Measurements from ENCODE around the gene STXBP3. TPM values are rescaled to one million over a fixed set of nuclear protein-coding genes. Genes with fewer than 3 reads are reported as not detected.

Gene STXBP3
- total and polyA plus RNA-seq, 2 donors = 36.7 to 118 TPM

DNA sequence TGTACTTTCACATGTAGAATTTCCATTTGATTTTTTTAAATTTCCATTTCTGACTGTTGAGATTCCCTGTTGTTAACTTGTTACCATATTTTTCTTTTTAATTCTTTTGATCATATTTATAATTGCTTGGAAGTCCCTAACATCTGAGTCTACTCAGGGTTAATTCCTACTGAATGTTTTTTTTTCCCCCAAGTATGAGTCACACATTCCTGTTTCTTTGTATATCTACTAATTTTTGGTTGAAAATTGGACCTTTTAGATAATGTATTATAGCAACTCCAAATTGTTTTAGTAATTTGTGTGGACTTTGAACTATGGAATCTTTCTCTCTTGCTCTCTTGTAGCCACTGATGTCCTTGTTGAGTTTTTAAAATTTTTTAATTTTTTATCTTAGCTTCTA is 54.6 kb downstream of the STXBP3 start:
- Histone ChIP-seq H3K36me3 (ENCODE audit: insufficient read depth) (peaks cover 3% of the 10 kb centered on the region), H3K4me3 (ENCODE audit: low read depth, low read length) (no peak overlapping the region), H3K27ac (ENCODE audit: low read depth) (no peak overlapping the region), H3K4me1 (ENCODE audit: insufficient read depth) (no peaks in the 10 kb centered on the region)
- DNase-seq (ENCODE audit: extremely low spot score) = no peak

DNA sequence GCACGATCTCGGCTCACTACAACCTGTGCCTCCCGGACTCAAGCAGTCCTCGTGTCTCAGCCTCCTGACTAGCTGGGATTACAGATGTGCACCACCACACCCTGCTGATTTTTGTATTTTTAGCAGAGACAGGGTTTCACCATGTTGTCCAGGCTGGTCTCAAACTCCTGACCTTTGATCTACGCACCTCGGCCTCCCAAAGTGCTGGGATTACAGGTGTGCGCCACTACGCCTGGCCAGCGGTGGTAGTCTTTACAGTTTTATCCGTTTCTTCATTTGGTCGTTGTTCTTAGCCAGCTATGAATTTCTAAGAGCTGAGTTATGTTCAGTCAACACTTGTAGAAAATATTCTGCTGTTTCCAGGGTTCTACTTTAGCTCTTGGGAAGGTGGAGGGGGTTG is 57.1 kb downstream of the STXBP3 start:
- 92% methylated on average over 11 of the region's 11 CpGs for WGBS
- Histone ChIP-seq H3K4me3 (ENCODE audit: low read depth, low read length) (no peak overlapping the region), H3K4me1 (ENCODE audit: insufficient read depth) (peaks cover 1% of the 10 kb centered on the region), H3K36me3 (ENCODE audit: insufficient read depth) (peaks cover 5% of the 10 kb centered on the region), H3K27ac (ENCODE audit: low read depth) (no peak overlapping the region)
- DNase-seq (ENCODE audit: extremely low spot score) = no peak

DNA sequence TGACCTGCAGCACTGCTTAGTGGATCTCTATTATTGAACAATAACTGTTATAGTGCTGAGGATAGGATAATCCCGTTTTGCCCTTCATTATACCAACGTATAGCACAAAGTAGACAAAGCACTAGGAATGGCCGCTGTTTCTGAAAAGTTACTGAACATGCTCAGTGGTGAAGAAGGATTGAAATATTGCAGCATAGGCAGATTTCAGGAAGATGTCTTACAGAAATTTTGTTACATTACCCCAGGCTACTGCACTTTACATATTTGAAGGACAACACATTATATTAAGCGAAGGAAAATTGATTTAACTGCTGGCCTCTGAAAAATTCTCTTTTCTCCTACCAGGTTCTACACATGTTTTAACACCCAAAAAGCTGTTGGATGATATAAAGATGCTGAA is 62.0 kb downstream of the STXBP3 start:
- DNase-seq (ENCODE audit: extremely low spot score) = no peak
- H3K27ac ChIP-seq (ENCODE audit: low read depth) = no peak overlapping the region
- 93% methylated on average over 4 of the region's 4 CpGs for WGBS
- H3K4me1 ChIP-seq (ENCODE audit: insufficient read depth) = peaks cover 1% of the 10 kb centered on the region
- H3K4me3 ChIP-seq (ENCODE audit: low read depth, low read length) = no peak overlapping the region
- H3K36me3 ChIP-seq (ENCODE audit: insufficient read depth) = peaks cover 3% of the 10 kb centered on the region

DNA sequence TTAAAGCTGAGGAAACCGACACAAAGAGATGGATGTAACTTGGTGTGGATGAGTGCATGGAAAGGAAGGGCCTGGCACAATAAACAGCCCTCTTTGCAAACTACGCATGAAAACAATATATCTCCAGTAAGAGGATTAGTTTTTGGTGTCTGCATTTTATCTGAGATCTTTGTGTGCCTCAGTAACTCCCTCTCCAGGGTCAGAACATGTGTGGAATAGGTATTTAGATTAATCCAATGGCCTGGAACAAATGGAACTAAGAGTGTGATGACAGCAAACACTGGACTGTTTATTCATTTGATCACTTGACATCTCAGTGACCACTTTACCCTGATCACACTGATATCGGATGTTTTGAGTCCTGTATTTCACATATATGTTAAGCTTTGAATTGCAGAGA is 65.1 kb downstream of the STXBP3 start:
- Histone ChIP-seq H3K4me3 (ENCODE audit: low read depth, low read length) (no peak overlapping the region), H3K27ac (ENCODE audit: low read depth) (no peak overlapping the region), H3K36me3 (ENCODE audit: insufficient read depth) (peaks cover 3% of the 10 kb centered on the region), H3K4me1 (ENCODE audit: insufficient read depth) (peaks cover 2% of the 10 kb centered on the region)
- WGBS = 76% methylated on average over 3 of the region's 3 CpGs
- DNase-seq (ENCODE audit: extremely low spot score) = no peak

DNA sequence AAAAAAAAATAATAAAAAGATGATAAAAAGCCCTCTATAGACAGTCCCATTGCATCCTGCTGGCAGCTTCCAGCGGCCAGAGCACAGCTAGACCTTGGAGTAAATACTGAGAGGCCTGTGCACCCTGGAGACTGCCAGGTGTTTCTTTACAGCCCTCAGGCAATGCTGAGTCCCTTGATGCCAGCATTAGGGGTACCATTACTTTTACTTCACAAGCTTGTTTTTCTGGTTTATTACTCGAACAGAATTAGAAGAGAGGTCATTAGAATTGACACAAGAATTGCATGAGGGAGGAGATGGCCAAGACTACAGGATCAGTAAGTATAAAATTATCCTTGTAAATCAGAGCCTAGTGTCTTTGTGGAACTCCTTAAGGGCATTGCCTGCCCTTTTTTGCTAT is 66.9 kb downstream of the STXBP3 start:
- WGBS = 80% methylated on average over 2 of the region's 2 CpGs
- DNase-seq (ENCODE audit: extremely low spot score) = no peak
- H3K36me3 ChIP-seq (ENCODE audit: insufficient read depth) = no peaks in the 10 kb centered on the region
- H3K4me3 ChIP-seq (ENCODE audit: low read depth, low read length) = no peak overlapping the region
- H3K4me1 ChIP-seq (ENCODE audit: insufficient read depth) = peaks cover 1% of the 10 kb centered on the region
- H3K27ac ChIP-seq (ENCODE audit: low read depth) = no peak overlapping the region

DNA sequence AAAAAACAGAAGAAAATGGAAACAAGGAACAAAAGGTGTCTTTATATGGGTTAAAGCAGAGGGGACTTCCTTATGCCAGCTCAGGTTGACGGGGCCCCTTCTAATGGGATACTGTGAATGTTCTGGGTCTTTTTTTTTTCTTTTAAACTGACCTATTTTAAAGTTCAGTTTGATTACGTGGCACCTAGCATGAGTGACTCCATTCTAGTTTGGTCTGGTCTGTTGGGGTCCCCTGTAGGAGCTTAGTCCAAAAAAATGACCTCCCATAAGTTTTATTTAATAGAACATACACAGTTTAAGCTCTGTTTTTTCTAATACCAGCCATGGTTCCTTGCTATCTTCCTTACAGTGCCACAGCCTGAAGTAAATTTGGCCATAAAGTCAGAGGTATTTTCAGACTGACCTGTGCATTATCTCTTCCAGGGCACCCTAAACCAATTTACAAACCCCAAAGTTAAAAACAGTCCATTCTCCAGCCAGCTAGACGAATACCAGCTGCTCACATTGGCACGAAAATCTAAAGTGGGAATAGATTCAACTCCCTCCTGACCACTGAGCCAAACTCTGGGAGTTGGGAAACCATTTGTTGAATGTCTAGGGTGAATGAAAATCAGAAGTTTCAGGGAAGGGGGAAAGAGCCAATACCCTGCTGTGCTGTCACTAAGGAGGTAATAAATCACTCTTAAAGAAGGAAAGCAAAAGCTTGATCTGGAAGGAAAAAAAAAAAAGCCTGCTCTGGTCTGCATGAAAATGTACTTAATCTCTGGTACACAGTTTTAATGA is 68.1 kb downstream of the STXBP3 start:
- peak; percentile 43 for DNase-seq (ENCODE audit: extremely low spot score)
- WGBS = 46% methylated on average over 4 of the region's 4 CpGs
- H3K36me3 ChIP-seq (ENCODE audit: insufficient read depth) = no peaks in the 10 kb centered on the region
- peak overlapping the region; percentile 77 for H3K27ac ChIP-seq (ENCODE audit: low read depth)
- peaks cover 1% of the 10 kb centered on the region for H3K4me1 ChIP-seq (ENCODE audit: insufficient read depth)
- H3K4me3 ChIP-seq (ENCODE audit: low read depth, low read length) = no peak overlapping the region

GRCh38 chr1:108815566-108815965 is 69.1 kb downstream of the STXBP3 start:
- H3K36me3 ChIP-seq (ENCODE audit: insufficient read depth) = no peaks in the 10 kb centered on the region
- H3K4me3 ChIP-seq (ENCODE audit: low read depth, low read length) = no peak overlapping the region
- H3K27ac ChIP-seq (ENCODE audit: low read depth) = peak overlapping the region; percentile 50
- peaks cover 1% of the 10 kb centered on the region for H3K4me1 ChIP-seq (ENCODE audit: insufficient read depth)
- DNase-seq (ENCODE audit: extremely low spot score) = no peak

DNA sequence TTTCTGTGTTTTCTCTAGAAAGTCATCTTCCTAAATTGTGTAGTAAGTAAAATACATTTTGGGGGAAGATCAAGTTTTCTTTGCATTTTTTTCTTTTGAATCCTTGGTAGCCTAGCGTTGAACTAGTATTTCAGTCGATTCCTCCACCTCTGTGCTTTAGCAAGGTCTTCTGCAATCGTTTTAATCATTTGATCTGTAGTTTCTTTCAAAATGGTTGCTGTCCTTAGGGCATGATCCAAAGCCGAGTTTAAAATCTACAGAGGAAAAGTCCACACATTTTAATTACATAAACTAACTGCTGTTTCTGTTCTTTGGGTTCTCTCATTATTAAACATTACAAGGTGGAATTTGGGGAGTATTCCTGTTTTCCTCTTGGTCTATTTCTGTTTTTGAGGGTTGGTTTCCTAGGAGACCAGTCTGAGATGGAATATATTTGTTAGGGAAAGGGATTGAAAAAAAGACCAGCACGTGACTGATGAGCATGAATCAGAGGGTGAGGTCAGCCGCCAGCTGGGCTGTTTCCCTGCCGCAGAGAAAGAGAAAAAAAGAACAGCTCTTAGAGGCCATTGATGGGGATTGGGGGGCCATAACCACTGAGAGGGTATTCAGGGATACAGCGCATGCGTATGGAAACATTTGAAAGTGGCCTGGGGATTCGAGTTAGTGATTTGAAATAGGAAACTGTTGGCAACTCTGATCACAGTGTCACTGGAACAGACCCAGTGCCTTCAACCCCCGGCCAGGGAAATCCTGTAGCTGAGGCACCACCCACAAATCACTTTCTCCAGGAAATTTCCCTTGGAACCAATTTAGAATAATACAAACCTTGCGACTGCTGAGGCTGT is 69.8 kb downstream of the STXBP3 start:
- H3K27ac ChIP-seq (ENCODE audit: low read depth) = peak overlapping the region; percentile 85
- H3K36me3 ChIP-seq (ENCODE audit: insufficient read depth) = no peaks in the 10 kb centered on the region
- peak overlapping the region; percentile 13 for H3K4me3 ChIP-seq (ENCODE audit: low read depth, low read length)
- peaks cover 1% of the 10 kb centered on the region for H3K4me1 ChIP-seq (ENCODE audit: insufficient read depth)
- WGBS = 13% methylated on average over 12 of the region's 12 CpGs
- peak; percentile 89 for DNase-seq (ENCODE audit: extremely low spot score)

DNA sequence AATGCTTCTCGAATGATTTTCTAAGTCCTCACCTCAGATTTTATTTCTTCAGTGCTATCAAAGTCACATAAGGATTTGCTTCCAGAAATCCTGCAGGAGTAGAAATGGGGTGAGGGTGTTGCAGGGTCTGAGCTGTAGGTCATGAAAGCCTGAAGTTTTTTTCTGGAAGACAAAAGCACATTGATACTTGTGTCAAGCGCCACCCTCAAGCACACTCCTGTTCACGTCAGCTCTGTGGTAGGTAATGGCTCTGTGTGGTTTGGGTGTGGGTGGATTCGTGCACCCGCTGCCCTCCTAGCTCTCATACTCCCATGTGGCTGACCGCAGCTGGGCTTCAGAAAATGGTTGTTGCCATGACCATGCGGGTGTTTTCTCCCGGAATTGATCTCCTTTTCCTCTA is 70.5 kb downstream of the STXBP3 start:
- peak overlapping the region; percentile 13 for H3K4me3 ChIP-seq (ENCODE audit: low read depth, low read length)
- no peaks in the 10 kb centered on the region for H3K36me3 ChIP-seq (ENCODE audit: insufficient read depth)
- peaks cover 1% of the 10 kb centered on the region for H3K4me1 ChIP-seq (ENCODE audit: insufficient read depth)
- WGBS = 59% methylated on average over 8 of the region's 8 CpGs
- no peak for DNase-seq (ENCODE audit: extremely low spot score)
- no peak overlapping the region for H3K27ac ChIP-seq (ENCODE audit: low read depth)

GRCh38 chr1:108817811-108818210 is 71.3 kb downstream of the STXBP3 start:
- H3K27ac ChIP-seq (ENCODE audit: low read depth) = no peak overlapping the region
- DNase-seq (ENCODE audit: extremely low spot score) = no peak

GRCh38 chr1:108819878-108820277 is 73.4 kb downstream of the STXBP3 start:
- no peak for DNase-seq (ENCODE audit: extremely low spot score)
- Histone ChIP-seq H3K4me1 (ENCODE audit: insufficient read depth) (peaks cover 1% of the 10 kb centered on the region), H3K4me3 (ENCODE audit: low read depth, low read length) (no peak overlapping the region), H3K27ac (ENCODE audit: low read depth) (no peak overlapping the region), H3K36me3 (ENCODE audit: insufficient read depth) (no peaks in the 10 kb centered on the region)
- 64% methylated on average over 5 of the region's 5 CpGs for WGBS

More at GRCh38 chr1:108817811-108818210, 71.3 kb downstream of the STXBP3 start:
- Histone ChIP-seq H3K4me3 (ENCODE audit: low read depth, low read length) (no peak overlapping the region), H3K4me1 (ENCODE audit: insufficient read depth) (peaks cover 1% of the 10 kb centered on the region), H3K36me3 (ENCODE audit: insufficient read depth) (no peaks in the 10 kb centered on the region)

- Histone ChIP-seq H3K4me3 (ENCODE audit: low read depth, low read length) (no peak overlapping the region), H3K4me1 (ENCODE audit: insufficient read depth) (no peaks in the 10 kb centered on the region), H3K27ac (ENCODE audit: low read depth) (no peak overlapping the region), H3K36me3 (ENCODE audit: insufficient read depth) (no peaks in the 10 kb centered on the region)
- DNase-seq (ENCODE audit: extremely low spot score) = no peak
- 86% methylated on average over 3 of the region's 3 CpGs for WGBS
These were observed 77.2 kb downstream of the STXBP3 start for GRCh38 chr1:108823632-108824031.

DNA sequence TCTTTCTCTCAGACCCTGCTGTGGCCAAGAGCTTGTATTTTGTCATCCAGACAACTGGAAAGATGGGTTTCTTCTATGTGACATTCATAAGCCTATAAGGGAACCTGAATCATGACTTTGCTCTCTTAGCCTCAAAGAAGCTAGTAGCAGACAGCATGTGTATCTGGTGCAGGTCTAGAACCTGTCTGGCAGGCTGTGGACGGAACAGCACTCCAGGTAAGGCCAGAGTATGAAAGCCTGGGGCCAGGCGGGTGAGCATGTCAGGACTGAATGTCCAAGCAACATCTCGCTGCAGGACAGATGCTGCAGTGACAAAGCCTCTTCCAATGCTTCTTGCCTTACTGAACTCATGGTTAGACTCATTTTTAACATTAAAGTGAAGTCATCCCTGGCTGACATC is 77.6 kb downstream of the STXBP3 start:
- Histone ChIP-seq H3K27ac (ENCODE audit: low read depth) (no peak overlapping the region), H3K4me3 (ENCODE audit: low read depth, low read length) (no peak overlapping the region), H3K36me3 (ENCODE audit: insufficient read depth) (no peaks in the 10 kb centered on the region), H3K4me1 (ENCODE audit: insufficient read depth) (no peaks in the 10 kb centered on the region)
- no peak for DNase-seq (ENCODE audit: extremely low spot score)
- WGBS = 94% methylated on average over 3 of the region's 3 CpGs

DNA sequence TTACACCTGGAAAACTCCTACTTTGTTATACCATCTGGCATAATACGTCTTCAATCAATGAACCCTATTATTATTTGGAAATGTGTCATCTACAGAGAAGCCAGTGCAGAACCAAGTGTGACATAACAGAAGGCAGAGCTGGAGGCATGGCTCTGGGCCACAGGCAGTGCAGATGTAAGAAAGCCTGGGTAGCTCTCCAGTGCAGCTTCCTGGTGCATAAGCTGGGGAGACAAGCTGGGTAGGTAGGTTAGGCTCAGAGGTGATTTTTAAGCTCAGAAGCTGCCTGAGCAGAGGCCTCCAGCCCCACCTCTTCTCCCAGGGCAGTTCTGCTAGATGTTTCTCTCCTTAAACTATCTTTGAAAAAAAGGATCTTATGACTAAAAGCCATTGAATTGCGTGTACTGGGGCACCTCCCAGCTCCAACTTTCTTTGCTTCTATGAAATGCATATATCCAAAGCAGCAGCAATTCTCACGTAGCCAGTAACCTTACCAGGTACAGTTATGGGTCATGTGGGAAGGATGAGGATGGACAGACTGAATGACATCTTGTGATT is 79.7 kb downstream of the STXBP3 start:
- H3K36me3 ChIP-seq (ENCODE audit: insufficient read depth) = no peaks in the 10 kb centered on the region
- no peak overlapping the region for H3K4me3 ChIP-seq (ENCODE audit: low read depth, low read length)
- H3K27ac ChIP-seq (ENCODE audit: low read depth) = no peak overlapping the region
- 84% methylated on average over 3 of the region's 3 CpGs for WGBS
- no peaks in the 10 kb centered on the region for H3K4me1 ChIP-seq (ENCODE audit: insufficient read depth)
- no peak for DNase-seq (ENCODE audit: extremely low spot score)
